GM21717 (cell line): ENCODE results near the gene IFT80.

ENCODE experiments used
- ATAC-seq: cut with Tn5 transposase; IDR thresholded peaks from one replicate; pipeline ENCODE4 v1.9.1; 2021; ENCODE audit warnings: mild to moderate bottlenecking, moderate library complexity; ENCODE audit not compliant: unreplicated experiment

The IFT80 gene

DNA sequence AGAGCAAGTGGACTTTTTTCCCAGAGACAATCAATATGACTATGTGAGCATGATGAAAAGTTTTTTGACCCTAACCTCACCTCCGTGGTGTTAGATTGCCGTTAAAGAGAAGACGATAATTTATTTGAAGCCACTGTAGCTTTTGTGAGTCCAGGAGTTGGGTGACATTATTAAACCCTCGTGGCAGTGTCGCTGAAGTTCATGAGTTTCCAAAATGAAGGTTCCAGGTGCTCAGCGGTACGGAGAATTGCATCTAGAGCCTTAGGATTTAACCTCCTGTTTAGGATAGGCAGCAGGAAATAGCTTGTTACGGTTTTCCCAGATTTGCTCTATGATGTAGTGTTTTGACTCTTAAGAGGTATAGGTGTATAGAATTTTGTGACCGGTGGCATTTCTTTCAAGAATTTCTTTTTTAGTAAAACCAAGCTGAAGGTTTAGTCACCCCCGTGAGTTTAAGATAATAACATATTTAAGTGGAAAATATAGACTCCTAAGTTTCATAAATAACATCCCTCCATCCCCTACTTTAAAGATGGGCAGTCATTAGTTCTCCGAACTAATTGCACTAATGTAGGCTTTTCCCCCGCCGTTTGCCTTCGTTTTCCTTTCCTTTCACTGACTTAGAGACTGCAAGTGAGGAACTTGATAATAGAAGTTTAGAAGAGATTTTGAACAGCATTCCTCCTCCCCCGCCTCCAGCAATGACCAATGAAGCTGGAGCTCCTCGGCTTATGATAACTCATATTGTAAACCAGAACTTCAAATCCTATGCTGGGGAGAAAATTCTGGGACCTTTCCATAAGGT, 2.5 kb upstream of the IFT80 start:
- ATAC-seq = no peak

- ATAC-seq = no peak
These were observed 1.7 kb upstream of the IFT80 start for GRCh38 chr3:160400702-160401150.

GRCh38 chr3:160400030-160400701, 1.1 kb upstream of the IFT80 start:
- ATAC-seq = peak; percentile 20

- ATAC-seq = peak; percentile 7
These were observed 253 bp downstream of the IFT80 start for GRCh38 chr3:160398820-160399124.

GRCh38 chr3:160395297-160395696, 3.7 kb downstream of the IFT80 start:
- no peak for ATAC-seq

- ATAC-seq = no peak
These were observed 5.0 kb downstream of the IFT80 start for GRCh38 chr3:160394009-160394392.

GRCh38 chr3:160393346-160394008, 5.5 kb downstream of the IFT80 start:
- no peak for ATAC-seq

GRCh38 chr3:160392798-160393197, 6.2 kb downstream of the IFT80 start:
- ATAC-seq = no peak

GRCh38 chr3:160390565-160391138, 8.4 kb downstream of the IFT80 start:
- no peak for ATAC-seq

DNA sequence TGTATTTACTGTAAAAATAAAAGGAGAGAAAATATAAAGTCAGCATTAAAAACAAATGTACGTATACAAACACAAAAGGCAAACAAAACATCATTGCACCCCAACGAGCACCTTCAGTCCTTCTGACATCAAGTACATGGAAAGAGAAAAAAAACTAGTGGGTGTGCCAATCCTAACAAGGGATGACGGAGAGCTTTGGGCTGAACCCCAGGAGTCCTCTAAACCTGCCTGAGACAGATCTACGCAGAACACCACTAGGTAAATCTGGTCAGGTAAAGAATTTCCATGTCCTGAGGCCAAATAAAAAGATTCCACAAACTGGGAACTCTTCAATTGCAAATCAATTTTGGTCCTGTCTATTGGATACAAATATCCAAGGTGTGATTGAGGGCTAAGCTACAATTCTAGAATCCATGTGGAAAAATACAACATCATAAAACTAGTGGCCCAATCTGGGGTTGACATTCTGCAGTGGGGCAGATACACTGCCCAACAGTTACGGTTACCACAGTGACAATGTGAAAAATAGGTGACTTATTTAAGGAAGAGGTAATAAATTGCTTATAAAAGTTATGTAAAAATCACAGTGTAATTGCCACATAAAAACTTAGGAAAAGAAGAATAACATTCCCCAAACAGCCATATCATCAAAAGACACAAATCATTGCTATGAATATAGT, 14.2 kb downstream of the IFT80 start:
- ATAC-seq = no peak

- ATAC-seq = no peak
These were observed 17.6 kb downstream of the IFT80 start for GRCh38 chr3:160381470-160381869.

- ATAC-seq = no peak
These were observed 19.3 kb downstream of the IFT80 start for GRCh38 chr3:160379628-160380214.

DNA sequence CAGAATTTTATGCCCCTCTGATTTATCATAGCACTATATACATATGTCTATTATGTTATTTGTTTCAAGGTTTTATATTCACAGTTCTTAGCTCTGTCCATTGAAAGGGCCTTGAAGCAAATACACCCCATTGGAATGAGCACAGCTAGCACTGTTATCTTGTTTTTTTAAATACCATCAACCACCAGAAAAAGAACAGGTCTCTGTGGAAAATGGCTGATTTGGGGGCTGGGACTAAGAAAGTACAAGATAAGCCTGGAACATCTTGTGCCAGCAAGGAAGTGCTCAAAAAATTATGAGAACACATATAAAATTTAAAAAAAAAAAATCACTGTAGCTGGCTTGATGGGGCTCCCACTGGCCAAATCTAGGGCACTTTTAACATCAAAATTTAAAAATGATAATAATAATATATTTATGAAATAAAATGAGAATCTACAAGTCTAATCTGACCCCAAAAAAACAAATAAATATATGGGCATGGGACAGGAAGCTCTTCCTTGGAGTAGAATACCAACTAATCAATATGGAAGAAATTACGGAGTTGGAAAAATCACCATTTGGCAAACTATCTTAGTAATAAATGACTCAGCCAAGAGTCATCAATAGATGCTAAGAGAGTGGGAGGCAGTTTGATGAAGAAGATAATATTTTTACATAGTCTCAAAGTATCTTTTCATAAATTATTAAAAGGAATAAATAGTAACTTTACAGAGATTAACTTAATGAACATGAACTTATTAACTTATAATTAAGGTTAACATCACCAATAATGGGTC, 20.5 kb downstream of the IFT80 start:
- no peak for ATAC-seq

DNA sequence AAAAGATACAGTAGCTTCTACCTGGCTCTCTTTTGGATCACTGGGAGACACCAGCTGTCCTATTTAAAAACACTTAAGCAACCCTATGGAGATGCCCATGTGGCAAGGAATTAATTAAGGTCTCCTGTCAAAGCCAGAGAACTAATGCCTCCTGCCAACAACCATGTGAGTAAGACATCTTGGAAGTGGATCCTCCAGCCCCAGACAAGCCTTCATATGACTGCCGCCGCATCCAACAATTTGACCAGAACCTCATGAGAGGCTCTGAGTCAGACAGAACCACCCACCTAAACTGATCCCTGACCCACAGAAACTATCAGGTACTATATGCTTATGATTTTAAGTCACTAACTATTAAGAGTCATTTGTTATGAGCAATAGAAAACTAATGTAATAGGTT, 22.3 kb downstream of the IFT80 start:
- no peak for ATAC-seq

DNA sequence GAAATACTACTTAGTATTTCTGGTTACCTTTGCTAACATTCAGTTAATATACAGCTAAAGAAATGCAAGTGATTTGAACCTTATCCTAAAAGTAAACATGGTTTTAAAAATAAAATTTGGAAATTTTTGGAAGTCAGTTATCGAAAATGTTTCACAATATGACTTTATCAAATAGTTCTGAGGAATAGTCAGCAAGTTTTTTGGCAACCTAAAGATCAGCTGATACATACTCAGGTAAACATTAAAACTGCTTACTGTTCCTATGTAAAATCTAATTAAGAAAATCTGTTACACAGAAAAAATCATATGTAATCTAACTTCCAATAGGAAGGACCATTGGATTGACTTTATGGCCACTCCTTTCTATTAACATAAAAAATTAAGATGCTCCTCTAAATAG, 24.1 kb downstream of the IFT80 start:
- no peak for ATAC-seq

DNA sequence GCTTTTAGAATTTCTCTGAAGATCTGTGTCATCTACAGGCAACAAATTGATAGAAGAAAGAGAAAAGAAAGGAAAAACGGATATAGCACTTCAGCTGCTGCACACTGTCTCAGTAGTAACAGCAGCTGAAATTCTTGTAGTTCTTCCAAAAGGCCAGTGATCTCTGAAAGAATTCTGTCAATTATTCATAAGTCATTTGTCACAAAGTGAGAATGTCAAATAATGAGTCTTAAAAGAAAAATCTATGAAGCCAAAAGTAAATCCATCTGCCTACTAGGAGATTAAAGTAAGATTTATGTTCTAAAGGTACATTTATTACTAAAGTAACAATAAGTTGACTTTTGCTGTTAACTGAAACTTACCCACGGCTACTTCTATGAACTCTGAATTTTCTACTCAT, 24.6 kb downstream of the IFT80 start:
- ATAC-seq = no peak

- ATAC-seq = no peak
These were observed 25.4 kb downstream of the IFT80 start for GRCh38 chr3:160373655-160374054.

DNA sequence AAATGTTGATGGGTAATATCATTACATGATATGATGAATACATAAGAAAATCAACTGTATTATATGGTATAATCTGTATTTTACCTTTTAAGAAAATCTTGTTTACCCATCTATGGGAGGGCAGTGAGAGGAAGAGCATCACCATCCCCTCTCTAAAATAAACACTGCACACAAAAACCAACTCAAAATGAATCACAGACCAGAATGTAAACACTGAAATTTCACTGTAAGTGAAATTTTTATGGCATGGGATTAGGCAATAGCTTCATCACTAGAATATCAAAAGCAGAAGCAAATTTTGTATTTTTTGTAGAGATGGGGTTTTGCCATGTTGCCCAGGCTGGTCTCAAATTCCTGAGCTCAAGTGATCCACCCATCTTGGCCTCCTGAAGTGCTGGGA, 26.2 kb downstream of the IFT80 start:
- no peak for ATAC-seq

- no peak for ATAC-seq
These were observed 27.8 kb downstream of the IFT80 start for GRCh38 chr3:160370987-160371857.
